GM13976 (cell line): ENCODE data around the gene SELENOS.

Experiments used
- DNase-seq: peaks from one replicate; pipeline ENCODE4 v3.0.0; 2012; ENCODE audit warnings: low spot score
- CTCF ChIP-seq: IDR thresholded peaks from 2 replicates; pipeline ENCODE4 v1.5.1; 2012; ENCODE audit warnings: borderline replicate concordance, mild to moderate bottlenecking; ENCODE audit not compliant: insufficient read depth; ENCODE audit errors: extremely low read depth, missing control alignments, control extremely low read depth
- in situ Hi-C: fragments of 300-500 bp; cut with MboI; formaldehyde crosslinking; loops from one replicate; pipeline ENCODE4 v1.12.0; 2022; ENCODE audit warnings: low sequenced_read_pairs, mixed read lengths, inconsistent platforms; ENCODE audit not compliant: unreplicated experiment

SELENOS gene

DNA sequence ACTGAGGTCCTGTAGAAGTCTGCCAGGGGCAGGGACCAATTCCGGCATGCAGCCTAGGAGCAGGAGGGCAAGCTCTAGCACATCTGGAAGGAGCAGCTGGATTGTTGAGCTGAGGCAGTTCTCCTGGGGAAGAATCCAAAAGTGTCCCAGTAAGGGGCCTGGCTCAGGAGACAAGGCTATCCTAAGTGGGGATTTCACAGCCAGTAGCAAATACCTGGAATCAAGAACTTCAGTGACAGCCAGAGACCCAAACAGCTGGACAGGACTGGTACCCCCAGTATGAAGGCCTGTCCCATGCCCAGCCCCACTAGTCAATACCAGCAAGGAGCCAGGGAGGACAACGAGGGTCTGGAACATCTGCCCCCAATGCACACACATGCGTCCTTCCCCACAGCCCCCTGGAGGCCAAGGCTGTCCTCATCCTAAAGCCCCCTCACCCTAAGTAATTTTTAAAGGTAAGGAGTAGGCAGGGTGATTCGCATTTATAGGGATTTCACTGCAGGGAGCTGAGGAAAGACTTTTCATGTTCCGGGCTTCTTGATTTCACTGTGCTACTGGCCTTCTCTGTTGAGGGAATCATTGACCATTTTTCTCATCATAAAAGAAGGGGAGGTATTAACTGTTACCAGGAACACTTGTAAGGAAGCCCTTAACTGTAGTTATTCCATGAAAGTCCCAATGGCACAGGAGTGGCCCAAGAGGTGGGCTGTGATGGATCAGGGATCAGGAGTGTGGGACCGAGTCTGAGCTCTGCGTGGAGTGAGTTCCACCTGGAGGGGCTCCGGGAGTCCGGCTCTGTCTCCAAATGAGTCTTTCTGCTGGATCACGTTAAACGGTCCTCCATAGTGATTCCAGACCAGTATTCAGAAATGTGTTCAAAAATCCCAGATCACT lies 22.9 kb downstream of the SELENOS start:
- no peak for TF ChIP-seq CTCF
- no peak for DNase-seq
- in situ Hi-C loops: loop anchor here (10.0 to 25.0 kb wide), 2 partner anchors 350 to 617 kb away; no protein-coding TSS in a partner anchor

DNA sequence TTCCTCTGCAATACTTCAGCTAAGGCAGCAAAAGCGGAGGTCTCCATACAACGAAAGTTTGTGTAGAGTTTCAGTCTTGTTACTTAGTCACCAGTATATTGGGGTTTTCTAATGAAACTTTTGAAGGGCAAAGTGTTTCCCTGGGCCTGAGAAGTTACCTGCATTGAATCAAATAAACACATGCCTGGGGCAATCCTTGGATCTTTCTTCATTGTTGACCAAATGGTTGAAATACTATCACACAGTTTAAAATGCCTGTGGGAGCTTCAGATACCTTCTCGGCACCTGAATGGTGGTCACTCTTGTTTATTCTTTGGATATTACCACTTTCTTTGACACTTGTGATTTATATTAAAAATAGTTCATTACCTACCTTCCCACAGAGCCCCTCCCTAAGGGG lies 24.4 kb downstream of the SELENOS start:
- TF ChIP-seq CTCF: no peak
- DNase-seq: peak; percentile 30
- in situ Hi-C loops: loop anchor here (10.0 to 25.0 kb wide), 2 partner anchors 348 to 616 kb away; no protein-coding TSS in a partner anchor

GRCh38 chr15:101251830-101252820 lies 25.2 kb downstream of the SELENOS start, which contains the start of gene CHSY1:
Gene CHSY1 (minus strand): TSS chr15:101252048. CDS start chr15:101251456, 592 bp downstream.
- in situ Hi-C loops: loop anchor here (10.0 to 25.0 kb wide), 2 partner anchors 347 to 615 kb away; no protein-coding TSS in a partner anchor
- peak; percentile 89 for DNase-seq
- peak; percentile 49 for TF ChIP-seq CTCF

GRCh38 chr15:101250873-101251829 lies 26.1 kb downstream of the SELENOS start:
- in situ Hi-C loops: loop anchor here (10.0 to 25.0 kb wide), 2 partner anchors 346 to 614 kb away; no protein-coding TSS in a partner anchor
- TF ChIP-seq CTCF: no peak
- DNase-seq: no peak

DNA sequence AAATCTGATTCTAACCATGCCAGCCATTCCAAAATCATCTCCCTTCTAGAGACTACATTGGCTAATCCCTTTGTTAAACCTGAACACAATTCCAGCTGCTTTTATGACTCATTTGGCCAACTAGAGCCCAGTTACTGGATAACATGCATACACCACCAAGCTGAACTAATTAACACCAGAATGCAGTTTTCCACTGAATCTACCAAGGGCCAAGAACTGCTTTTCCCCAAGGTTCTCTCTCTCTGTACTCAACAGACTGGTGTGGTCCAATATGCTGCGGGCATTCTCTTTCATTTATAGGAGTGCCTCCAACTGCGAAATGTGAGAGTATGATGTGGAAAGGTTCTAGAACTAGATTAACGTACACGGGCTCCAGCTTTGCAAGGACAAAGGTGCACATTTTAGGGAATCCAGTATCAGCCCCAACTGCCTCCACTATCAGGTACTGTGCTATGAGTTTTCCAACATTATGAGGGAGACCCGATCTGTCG lies 26.9 kb downstream of the SELENOS start:
- in situ Hi-C loops: loop anchor here (10.0 to 25.0 kb wide), 2 partner anchors 346 to 613 kb away; no protein-coding TSS in a partner anchor
- TF ChIP-seq CTCF: no peak
- no peak for DNase-seq
